Vagina (tissue), 2 donors: ENCODE measurements around the gene EIF3D. TPM values are rescaled to one million over a fixed set of nuclear protein-coding genes. Genes with fewer than 3 reads are reported as not detected.

Source experiments
- DNase-seq, 2 donors: peaks; one replicate each; pipeline ENCODE4 v3.0.0-alpha.2; 2017; ENCODE audit errors: extremely low spot score in 2 of 2
- H3K27ac ChIP-seq: fragments of 200-600 bp; sonication (generic); one replicate; pipeline ENCODE4 v1.5.1; 2019
- H3K27me3 ChIP-seq: fragments of 200-600 bp; sonication (generic); one replicate; pipeline ENCODE4 v1.5.1; 2019
- H3K36me3 ChIP-seq, 2 donors: fragments of 200-600 bp; sonication (generic); one replicate each; pipeline ENCODE4 v1.5.1; 2017 to 2019
- H3K4me1 ChIP-seq: fragments of 200-600 bp; sonication (generic); one replicate; pipeline ENCODE4 v1.5.1; 2019
- H3K4me3 ChIP-seq, 2 donors: fragments of 200-600 bp; sonication (generic); 1 replicate in 1 of 2; 2 replicates in 1 of 2; pipeline ENCODE4 v1.5.1; 2016 to 2019
- H3K9me3 ChIP-seq: fragments of 200-600 bp; sonication (generic); one replicate; pipeline ENCODE4 v1.5.1; 2019
- CTCF ChIP-seq, 3 experiments: fragments of 450-650 bp in 2 of 3; fragments of 200-600 bp in 1 of 3; sonication (generic) in 1 of 3; IDR thresholded peaks; one replicate each; pipeline ENCODE4 v1.5.1; 2017 to 2019; ENCODE audit warnings: antibody characterized with exemption in 3 of 3, mild to moderate bottlenecking in 2 of 3, moderate library complexity in 2 of 3
- POLR2A ChIP-seq, 2 donors: fragments of 450-650 bp; IDR thresholded peaks; one replicate each; pipeline ENCODE4 v1.6.1; 2017; ENCODE audit warnings: antibody characterized with exemption in 2 of 2, mild to moderate bottlenecking in 2 of 2, moderate library complexity in 2 of 2
- POLR2AphosphoS5 ChIP-seq, 2 donors: sonication (generic); formaldehyde crosslinking; IDR thresholded peaks; one replicate each; pipeline ENCODE4 v1.9.0; 2017; ENCODE audit warnings: antibody characterized with exemption in 2 of 2, mild to moderate bottlenecking in 2 of 2, low read depth in 1 of 2; ENCODE audit not compliant: insufficient read depth in 1 of 2
- intact Hi-C: fragments of 100-400 bp; cut with DNase I; formaldehyde crosslinking; loops from one replicate; pipeline ENCODE4 v1.15.1; 2023
- total RNA-seq: library from RNA; depleted of rRNA; stranded (reverse); fragments of >200 nt; gene quantifications from one replicate; pipeline ENCODE4 v1.2.3, GENCODE V29; 2016

Gene EIF3D
- total RNA-seq, 1 donor from 2014 or later = 266 TPM

DNA sequence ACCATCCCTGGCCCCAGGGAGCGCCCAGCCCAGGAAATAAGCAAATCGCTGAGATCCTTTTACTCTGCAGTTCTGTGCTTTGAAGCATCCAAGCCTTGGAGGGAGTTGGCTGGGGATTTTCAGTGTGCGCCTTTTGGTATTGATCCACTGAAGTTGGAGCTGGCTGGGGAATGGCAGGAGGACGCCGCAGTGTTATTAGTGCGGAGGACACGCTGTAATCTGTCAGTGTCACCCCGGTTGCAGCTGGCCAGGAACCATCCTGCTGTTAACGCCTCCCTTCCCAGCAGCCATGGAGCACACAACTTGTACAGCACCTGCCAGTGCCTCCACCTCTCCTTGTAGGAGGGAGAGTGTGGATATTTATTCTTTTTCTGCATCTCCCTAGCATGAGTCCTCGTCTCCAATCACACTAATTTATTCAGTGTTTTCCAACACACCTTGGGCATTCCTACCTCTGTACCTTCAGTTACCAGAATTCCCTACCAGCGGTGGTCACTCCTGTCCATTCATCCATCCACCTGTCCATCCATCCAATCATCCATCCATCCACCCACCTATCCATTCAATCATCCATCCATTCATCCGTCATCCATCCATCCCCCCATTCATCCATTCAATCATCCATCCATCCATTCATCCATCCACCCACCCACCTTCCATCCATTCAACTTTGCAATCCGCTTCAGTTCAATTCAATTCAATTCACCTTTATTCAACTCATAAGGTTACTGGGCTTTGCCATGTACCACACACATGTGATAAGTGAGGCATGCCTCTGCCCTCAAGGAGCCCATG is 21.9 kb upstream of the EIF3D start:
- Histone ChIP-seq H3K36me3 (no peaks in the 10 kb centered on the region), H3K4me1 (no peaks in the 10 kb centered on the region), H3K9me3 (no peaks in the 10 kb centered on the region), H3K4me3 (no peak overlapping the region), H3K27me3 (no peaks in the 10 kb centered on the region), H3K27ac (no peak overlapping the region)
- intact Hi-C loops = no loop called here
- TF ChIP-seq POLR2AphosphoS5 (IDR thresholded peaks at IDR 0.05; ENCODE audit: insufficient read depth in 1 of 2, low read depth in 1 of 2) (no peak), POLR2A (IDR thresholded peaks at IDR 0.05) (no peak), CTCF (IDR thresholded peaks at IDR 0.05) (no peak)
- DNase-seq = no peak

- no peak for DNase-seq
- TF ChIP-seq CTCF (IDR thresholded peaks at IDR 0.05) (no peak), POLR2A (IDR thresholded peaks at IDR 0.05) (no peak), POLR2AphosphoS5 (IDR thresholded peaks at IDR 0.05; ENCODE audit: insufficient read depth in 1 of 2, low read depth in 1 of 2) (no peak)
- Histone ChIP-seq H3K27ac (no peak overlapping the region), H3K4me3 (no peak overlapping the region), H3K27me3 (no peaks in the 10 kb centered on the region), H3K36me3 (no peaks in the 10 kb centered on the region), H3K4me1 (no peaks in the 10 kb centered on the region), H3K9me3 (no peaks in the 10 kb centered on the region)
- intact Hi-C loops = no loop called here
These were observed 20.1 kb upstream of the EIF3D start for GRCh38 chr22:36549033-36549432.

- no peak overlapping the region for H3K27ac ChIP-seq
- DNase-seq = no peak
- no peaks in the 10 kb centered on the region for H3K4me1 ChIP-seq
- no peaks in the 10 kb centered on the region for H3K27me3 ChIP-seq
- no peak overlapping the region for H3K4me3 ChIP-seq
- no peak for TF ChIP-seq CTCF (IDR thresholded peaks at IDR 0.05)
- no peak for TF ChIP-seq POLR2A (IDR thresholded peaks at IDR 0.05)
- TF ChIP-seq POLR2AphosphoS5 (IDR thresholded peaks at IDR 0.05; ENCODE audit: insufficient read depth in 1 of 2, low read depth in 1 of 2) = no peak
- H3K36me3 ChIP-seq = no peaks in the 10 kb centered on the region
- H3K9me3 ChIP-seq = no peaks in the 10 kb centered on the region
- intact Hi-C loops = no loop called here
These were observed 19.6 kb upstream of the EIF3D start for GRCh38 chr22:36548606-36549005.

- H3K4me1 ChIP-seq = no peaks in the 10 kb centered on the region
- H3K36me3 ChIP-seq = no peaks in the 10 kb centered on the region
- TF ChIP-seq CTCF (IDR thresholded peaks at IDR 0.05) = no peak
- no peak for TF ChIP-seq POLR2AphosphoS5 (IDR thresholded peaks at IDR 0.05; ENCODE audit: insufficient read depth in 1 of 2, low read depth in 1 of 2)
- no peak for TF ChIP-seq POLR2A (IDR thresholded peaks at IDR 0.05)
- intact Hi-C loops = no loop called here
- DNase-seq = no peak
- no peak overlapping the region for H3K4me3 ChIP-seq
- no peaks in the 10 kb centered on the region for H3K27me3 ChIP-seq
- H3K27ac ChIP-seq = no peak overlapping the region
- no peaks in the 10 kb centered on the region for H3K9me3 ChIP-seq
These were observed 18.0 kb upstream of the EIF3D start for GRCh38 chr22:36546932-36547331.

- intact Hi-C loops = no loop called here
- H3K27me3 ChIP-seq = no peaks in the 10 kb centered on the region
- H3K4me1 ChIP-seq = no peaks in the 10 kb centered on the region
- no peaks in the 10 kb centered on the region for H3K36me3 ChIP-seq
- H3K4me3 ChIP-seq = no peak overlapping the region
- H3K9me3 ChIP-seq = no peaks in the 10 kb centered on the region
- no peak for DNase-seq
- TF ChIP-seq POLR2A (IDR thresholded peaks at IDR 0.05) (no peak), POLR2AphosphoS5 (IDR thresholded peaks at IDR 0.05; ENCODE audit: insufficient read depth in 1 of 2, low read depth in 1 of 2) (no peak), CTCF (IDR thresholded peaks at IDR 0.05) (no peak)
- no peak overlapping the region for H3K27ac ChIP-seq
These were observed 17.3 kb upstream of the EIF3D start for GRCh38 chr22:36546092-36546804.
